Keratinocyte (primary cell): ENCODE measurements around the gene CDKN2AIPNL. TPM values are rescaled to one million over a fixed set of nuclear protein-coding genes. Genes with fewer than 3 reads are reported as not detected.

Experiments
- DNase-seq: peaks from one replicate; pipeline ENCODE4 v3.0.0-alpha.2; 2011; ENCODE audit warnings: low read depth, missing footprints, low spot score
- FAIRE-seq: peaks from 2 replicates; lab custom pipeline; 2011; peaks lifted over from hg19 to GRCh38; lab: Jason Lieb, UNC
- H2AFZ ChIP-seq: 2 replicates; pipeline ENCODE4 v1.6.0; 2012; ENCODE audit warnings: low read length, control low read depth, inconsistent platforms; ENCODE audit not compliant: control insufficient read depth
- H3K27ac ChIP-seq: 2 replicates; pipeline ENCODE4 v1.5.1; 2011; ENCODE audit warnings: low read length; ENCODE audit not compliant: control insufficient read depth, insufficient read depth
- H3K27me3 ChIP-seq: 3 replicates; pipeline ENCODE4 v1.6.0; 2011; ENCODE audit warnings: low read length; ENCODE audit not compliant: control insufficient read depth, insufficient read depth; ENCODE audit errors: extremely low read depth
- H3K36me3 ChIP-seq, 2 experiments: 2 replicates in 1 of 2; 3 replicates in 1 of 2; pipeline ENCODE4 v1.5.1; 2011; ENCODE audit warnings: low read length in 2 of 2, mild to moderate bottlenecking in 1 of 2; ENCODE audit not compliant: control insufficient read depth in 2 of 2, insufficient read depth in 2 of 2; ENCODE audit errors: extremely low read depth in 1 of 2
- H3K4me1 ChIP-seq: 3 replicates; pipeline ENCODE4 v1.5.1; 2011; ENCODE audit warnings: low read length; ENCODE audit not compliant: control insufficient read depth, insufficient read depth; ENCODE audit errors: extremely low read depth
- H3K4me2 ChIP-seq: 3 replicates; pipeline ENCODE4 v1.6.0; 2011; ENCODE audit warnings: low read depth, low read length; ENCODE audit not compliant: control insufficient read depth, insufficient read depth; ENCODE audit errors: extremely low read depth
- H3K4me3 ChIP-seq, 3 experiments: fragments of 200-600 bp in 1 of 3; sonication (generic) in 1 of 3; 2 replicates in 2 of 3; 3 replicates in 1 of 3; pipeline ENCODE4 v1.5.1; 2011 to 2016; ENCODE audit warnings: low read length in 3 of 3, mild to moderate bottlenecking in 3 of 3, control low read depth in 2 of 3, inconsistent platforms in 1 of 3, low read depth in 1 of 3, mixed read lengths in 1 of 3, mixed run types in 1 of 3, moderate library complexity in 1 of 3; ENCODE audit not compliant: control insufficient read depth in 2 of 3, insufficient read depth in 2 of 3; ENCODE audit errors: extremely low read depth in 1 of 3
- H3K79me2 ChIP-seq: 2 replicates; pipeline ENCODE4 v1.6.0; 2012; ENCODE audit warnings: low read length; ENCODE audit not compliant: control insufficient read depth, insufficient read depth
- H3K9ac ChIP-seq: 3 replicates; pipeline ENCODE4 v1.6.0; 2011; ENCODE audit warnings: low read length; ENCODE audit not compliant: control insufficient read depth, insufficient read depth; ENCODE audit errors: extremely low read depth
- H3K9me1 ChIP-seq: 3 replicates; pipeline ENCODE4 v1.6.0; 2011; ENCODE audit warnings: low read length; ENCODE audit not compliant: control insufficient read depth, insufficient read depth; ENCODE audit errors: extremely low read depth
- H3K9me3 ChIP-seq: 2 replicates; pipeline ENCODE4 v1.5.1; 2012; ENCODE audit warnings: low read depth, low read length; ENCODE audit not compliant: control insufficient read depth
- H4K20me1 ChIP-seq: 3 replicates; pipeline ENCODE4 v1.6.0; 2011; ENCODE audit warnings: low read length; ENCODE audit not compliant: control insufficient read depth, insufficient read depth; ENCODE audit errors: extremely low read depth
- CTCF ChIP-seq, 3 experiments: IDR thresholded peaks in 1 of 3; conservative IDR thresholded peaks in 1 of 3; optimal IDR thresholded peaks in 1 of 3; 2 replicates in 2 of 3; 3 replicates in 1 of 3; pipeline versions ENCODE3 to v1.5.1; 2011; ENCODE audit warnings: low read length in 3 of 3, mild to moderate bottlenecking in 3 of 3, moderate library complexity in 2 of 3, control low read depth in 1 of 3, inconsistent platforms in 1 of 3; ENCODE audit not compliant: insufficient read depth in 2 of 3; ENCODE audit errors: extremely low read depth in 1 of 3
- EZH2 ChIP-seq: IDR thresholded peaks from one replicate; pipeline ENCODE4 v1.6.1; 2012; ENCODE audit warnings: inconsistent platforms, mild to moderate bottlenecking, low read length, moderate library complexity
- dilution Hi-C: fragments of 300-500 bp; cut with MboI; formaldehyde crosslinking; loops from one replicate; pipeline ENCODE4 v1.7.0; 2020; ENCODE audit warnings: low sequenced_read_pairs; ENCODE audit not compliant: extremely low pct_ligation_motif_present
- polyA plus RNA-seq, 5 experiments: library from polyadenylated mRNA; depleted of rRNA in 3 of 5; stranded (reverse) in 3 of 5; stranded (forward) in 1 of 5; unstranded in 1 of 5; fragments of >200 nt; gene quantifications; 1 replicate in 1 of 5; 2 replicates in 3 of 5; 3 replicates in 1 of 5; pipeline versions ENCODE4 v1.2.1 to v1.2.3, GENCODE V29; 2011 to 2012; ENCODE audit warnings: missing spikeins in 2 of 5, low read depth in 1 of 5, low replicate concordance in 1 of 5

Gene CDKN2AIPNL
- polyA plus RNA-seq, 1 donor (not counting 4 experiments of a cell fraction or from before 2014, with no cell fraction given), result 28.4 TPM

- no peak for TF ChIP-seq CTCF (optimal IDR thresholded peaks at IDR 0.05 in 1 of 3, IDR thresholded peaks at IDR 0.05 in 1 of 3, conservative IDR thresholded peaks at IDR 0.05 in 1 of 3; ENCODE audit: extremely low read depth in 1 of 3, insufficient read depth in 2 of 3, low read length in 3 of 3)
- no peak for TF ChIP-seq EZH2
- H3K36me3 ChIP-seq, result no peaks in the 10 kb centered on the region
- no peaks in the 10 kb centered on the region for H4K20me1 ChIP-seq
- dilution Hi-C loops, result no loop called here
- no peak for DNase-seq
- H3K79me2 ChIP-seq, result no peaks in the 10 kb centered on the region
- no peak overlapping the region for H2AFZ ChIP-seq
- H3K9me1 ChIP-seq, result no peaks in the 10 kb centered on the region
- no peak for FAIRE-seq
- no peaks in the 10 kb centered on the region for H3K9me3 ChIP-seq
- no peak overlapping the region for H3K4me2 ChIP-seq
- no peak overlapping the region for H3K27ac ChIP-seq
- H3K4me1 ChIP-seq, result peaks cover 8% of the 10 kb centered on the region
- no peaks in the 10 kb centered on the region for H3K27me3 ChIP-seq
- no peak overlapping the region for H3K9ac ChIP-seq
- no peak overlapping the region for H3K4me3 ChIP-seq
Observed at GRCh38 chr5:134456825-134457224, 45.1 kb upstream of the CDKN2AIPNL start.

- H4K20me1 ChIP-seq, result no peaks in the 10 kb centered on the region
- no peak overlapping the region for H2AFZ ChIP-seq
- H3K4me1 ChIP-seq, result peaks cover 13% of the 10 kb centered on the region
- FAIRE-seq, result no peak
- H3K27ac ChIP-seq, result no peak overlapping the region
- H3K27me3 ChIP-seq, result no peaks in the 10 kb centered on the region
- no peak overlapping the region for H3K4me2 ChIP-seq
- H3K9me1 ChIP-seq, result no peaks in the 10 kb centered on the region
- dilution Hi-C loops, result no loop called here
- TF ChIP-seq EZH2 (no peak), CTCF (optimal IDR thresholded peaks at IDR 0.05 in 1 of 3, IDR thresholded peaks at IDR 0.05 in 1 of 3, conservative IDR thresholded peaks at IDR 0.05 in 1 of 3; ENCODE audit: extremely low read depth in 1 of 3, insufficient read depth in 2 of 3, low read length in 3 of 3) (no peak)
- no peaks in the 10 kb centered on the region for H3K9me3 ChIP-seq
- DNase-seq, result no peak
- no peak overlapping the region for H3K9ac ChIP-seq
- H3K4me3 ChIP-seq, result no peak overlapping the region
- H3K79me2 ChIP-seq, result no peaks in the 10 kb centered on the region
- no peaks in the 10 kb centered on the region for H3K36me3 ChIP-seq
Observed at GRCh38 chr5:134455466-134455865, 43.8 kb upstream of the CDKN2AIPNL start.
